ENCODE measurements around the gene BCAR1.
"Not testable (repeated sequence)": the region's sequence is repeated elsewhere in the genome, so short reads cannot be mapped to it uniquely, and the experiment has no call there.

BCAR1 gene

GRCh38 chr16:75251280-75252048 is at the start of gene BCAR1:
Gene BCAR1, minus strand, starts transcription at chr16:75251624. Its CDS starts 142 bp downstream, at chr16:75251482.
- no peak for DNase-seq (ENCODE audit: low read depth)

DNA sequence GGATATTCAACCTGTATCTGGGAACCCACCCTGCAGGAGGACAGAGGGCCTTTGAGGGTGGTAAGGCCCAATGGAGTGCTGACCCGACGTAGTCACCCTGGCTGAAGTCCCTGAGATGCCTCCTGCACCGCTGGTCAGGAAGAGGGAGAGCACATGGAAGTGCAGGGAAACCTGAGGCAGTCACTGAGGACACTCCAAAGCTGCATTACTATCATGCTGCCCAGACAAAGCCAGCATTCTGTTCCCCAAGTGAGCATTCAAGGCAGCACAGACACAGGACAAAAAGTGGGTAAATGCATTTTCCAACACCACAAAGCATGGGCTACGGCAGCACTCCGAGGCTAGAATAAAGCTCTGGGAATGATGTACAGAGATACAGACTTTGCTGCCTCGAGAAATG is 46.8 kb upstream of the BCAR1 start:
- DNase-seq (ENCODE audit: low read depth): no peak

DNA sequence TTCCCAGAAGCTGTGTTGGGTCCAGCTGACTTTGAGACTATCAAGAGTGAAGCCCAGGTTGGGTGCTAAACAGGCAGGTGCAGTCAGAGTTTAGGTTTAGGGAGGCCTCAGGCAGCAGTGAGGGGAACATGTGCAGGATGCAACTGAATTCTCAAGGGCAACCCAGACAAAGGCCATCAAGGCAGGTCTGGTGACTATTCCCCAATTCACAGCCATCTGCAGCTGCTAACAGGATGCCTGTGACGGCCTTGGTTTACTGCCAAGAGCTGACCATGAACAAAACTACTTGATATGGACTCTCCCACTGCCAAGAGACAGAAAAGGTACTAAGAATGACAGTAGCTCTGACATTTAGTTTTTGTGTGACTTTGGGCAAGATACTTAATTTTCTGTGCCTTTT is 45.2 kb upstream of the BCAR1 start:
- no peak for DNase-seq (ENCODE audit: low read depth)

DNA sequence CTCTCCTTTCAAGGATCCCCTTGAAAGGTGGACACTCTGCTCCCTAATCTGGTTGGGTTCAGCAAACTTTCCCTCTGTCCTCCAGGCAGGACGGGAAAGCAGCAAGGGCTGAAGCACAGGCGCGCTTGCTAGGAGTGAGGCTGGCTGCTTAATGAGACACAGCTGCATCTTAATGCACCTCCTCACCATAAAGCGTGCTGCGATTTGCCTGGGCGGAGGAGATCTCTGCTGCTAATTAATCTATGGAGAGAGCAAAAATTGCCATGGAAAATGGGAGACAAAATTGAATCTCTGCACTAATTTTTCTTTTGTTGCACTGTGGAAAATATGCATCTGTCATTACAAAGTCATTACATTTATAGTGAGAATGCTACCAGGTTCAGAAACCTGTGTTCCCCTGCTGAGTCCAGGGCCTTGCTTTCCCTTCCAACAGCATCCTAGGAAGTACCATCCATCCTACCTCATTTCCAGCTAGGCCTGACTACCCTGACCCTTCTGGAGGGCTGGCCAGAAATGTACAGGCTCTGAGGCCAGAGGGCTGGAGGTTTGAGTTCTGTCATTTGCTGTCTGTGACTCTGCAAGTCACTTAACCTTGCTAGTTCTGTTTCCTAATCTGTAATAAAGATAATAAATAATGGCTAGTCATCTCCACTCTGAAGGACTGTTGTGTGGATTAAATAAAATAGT is 43.5 kb upstream of the BCAR1 start:
- no peak for DNase-seq (ENCODE audit: low read depth)

DNA sequence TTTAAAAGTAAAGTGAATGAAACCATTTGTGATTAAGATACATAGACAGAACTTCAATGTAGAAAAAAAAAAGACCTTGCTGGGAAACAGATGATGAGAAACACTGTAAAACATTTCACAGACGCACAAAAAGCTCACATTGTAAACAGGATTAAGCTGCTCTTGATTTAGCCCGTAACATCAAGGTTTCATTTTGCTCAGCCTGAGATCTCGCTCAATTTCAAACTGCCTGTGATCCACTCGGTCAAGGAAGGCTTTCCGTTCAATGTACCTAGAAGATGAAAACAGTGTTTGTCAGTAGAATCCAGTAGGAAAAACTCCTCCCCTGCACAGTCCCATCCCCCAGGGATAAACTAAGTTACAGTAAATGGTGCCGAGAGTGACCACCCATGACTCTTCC is 42.3 kb upstream of the BCAR1 start:
- DNase-seq (ENCODE audit: low read depth): no peak

- no peak for DNase-seq (ENCODE audit: low read depth)
These were observed 41.7 kb upstream of the BCAR1 start for GRCh38 chr16:75293173-75293572.

DNA sequence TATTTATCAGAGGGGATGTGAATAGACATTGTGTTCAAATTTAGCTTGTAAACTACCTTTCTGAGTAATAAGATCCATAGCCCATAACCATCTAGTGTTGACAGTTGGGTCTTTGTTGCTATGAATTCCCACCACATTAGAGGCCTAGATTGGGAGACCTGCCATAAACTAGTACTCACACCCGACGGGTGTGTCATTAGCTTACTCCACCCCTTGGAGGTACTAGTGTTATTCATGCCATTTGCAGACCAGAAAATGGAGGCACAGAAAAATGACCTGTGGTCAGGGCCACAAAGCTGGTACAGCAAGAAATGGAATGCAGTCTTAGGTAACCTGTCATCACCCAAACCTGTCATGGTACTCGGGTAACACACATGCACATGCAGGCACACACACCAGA is 41.3 kb upstream of the BCAR1 start:
- DNase-seq (ENCODE audit: low read depth): no peak

DNA sequence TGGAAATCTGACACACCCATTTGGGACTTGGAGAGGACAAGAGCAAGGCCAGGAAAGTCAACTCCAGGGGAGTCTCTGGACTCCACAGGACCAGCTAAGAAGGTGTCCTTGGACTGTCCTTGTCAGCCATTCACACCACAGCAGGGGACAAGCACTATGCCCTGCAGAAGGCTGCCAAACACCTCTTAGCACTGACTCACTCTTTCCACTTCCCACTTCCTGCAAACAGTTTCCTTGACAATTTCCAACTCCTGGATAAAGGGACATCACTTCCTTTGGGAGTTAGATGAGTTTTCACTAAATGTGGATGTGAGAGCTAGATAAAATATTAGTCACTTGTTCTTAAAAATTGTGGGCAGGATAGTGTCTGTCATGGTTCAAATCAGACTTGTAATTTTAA is 37.8 kb upstream of the BCAR1 start:
- no peak for DNase-seq (ENCODE audit: low read depth)

- DNase-seq (ENCODE audit: low read depth): peak; percentile 97
These were observed 37.2 kb upstream of the BCAR1 start for GRCh38 chr16:75288596-75289120.

- peak; percentile 89 for DNase-seq (ENCODE audit: low read depth)
These were observed 36.8 kb upstream of the BCAR1 start for GRCh38 chr16:75288181-75288580.

- peak; percentile 57 for DNase-seq (ENCODE audit: low read depth)
These were observed 36.3 kb upstream of the BCAR1 start for GRCh38 chr16:75287708-75288107.

- no peak for DNase-seq (ENCODE audit: low read depth)
These were observed 35.0 kb upstream of the BCAR1 start for GRCh38 chr16:75286389-75286788.

DNA sequence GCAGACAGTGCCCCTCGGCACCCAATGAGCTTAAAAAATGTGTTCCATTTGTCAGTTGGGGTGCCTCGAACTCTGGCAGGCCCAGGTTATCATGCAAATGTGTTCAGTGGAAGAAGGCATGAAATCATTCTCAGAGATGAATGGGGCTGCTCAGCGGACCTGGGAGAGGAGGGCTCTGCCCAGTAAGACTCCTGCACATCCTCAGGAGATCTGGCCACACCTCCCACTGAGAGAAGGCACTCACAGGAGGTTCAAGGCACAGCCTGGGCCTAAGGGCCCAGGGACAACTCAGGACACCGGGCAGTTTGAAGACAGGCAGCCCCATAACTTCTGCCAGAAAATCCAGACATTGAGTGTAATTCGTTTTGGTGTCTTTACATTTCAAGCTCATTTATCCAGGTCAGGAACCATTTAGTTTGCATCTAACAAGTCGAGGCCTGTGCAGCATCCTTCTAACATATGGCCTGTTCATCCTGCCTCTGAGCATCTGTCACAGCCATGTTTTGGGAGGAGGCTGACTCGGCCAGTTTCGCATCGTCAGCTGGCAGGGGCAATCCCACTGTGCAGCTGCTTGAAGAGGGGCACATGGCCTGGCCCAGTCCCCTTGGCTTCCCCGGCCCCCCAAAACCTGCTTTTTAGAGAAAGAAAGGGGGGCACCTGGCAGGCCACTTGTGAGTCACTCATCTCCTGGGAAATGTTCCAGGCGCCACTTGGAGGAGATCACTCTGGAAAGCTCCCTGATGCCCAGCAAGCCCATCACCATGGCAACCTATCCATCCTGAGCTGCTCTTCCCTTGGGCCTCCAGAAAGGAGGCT is 31.2 kb upstream of the BCAR1 start:
- DNase-seq (ENCODE audit: low read depth): no peak

GRCh38 chr16:75281826-75282225 is 30.4 kb upstream of the BCAR1 start:
- no peak for DNase-seq (ENCODE audit: low read depth)

GRCh38 chr16:75281009-75281408 is 29.6 kb upstream of the BCAR1 start:
- DNase-seq (ENCODE audit: low read depth): not testable (repeated sequence)

DNA sequence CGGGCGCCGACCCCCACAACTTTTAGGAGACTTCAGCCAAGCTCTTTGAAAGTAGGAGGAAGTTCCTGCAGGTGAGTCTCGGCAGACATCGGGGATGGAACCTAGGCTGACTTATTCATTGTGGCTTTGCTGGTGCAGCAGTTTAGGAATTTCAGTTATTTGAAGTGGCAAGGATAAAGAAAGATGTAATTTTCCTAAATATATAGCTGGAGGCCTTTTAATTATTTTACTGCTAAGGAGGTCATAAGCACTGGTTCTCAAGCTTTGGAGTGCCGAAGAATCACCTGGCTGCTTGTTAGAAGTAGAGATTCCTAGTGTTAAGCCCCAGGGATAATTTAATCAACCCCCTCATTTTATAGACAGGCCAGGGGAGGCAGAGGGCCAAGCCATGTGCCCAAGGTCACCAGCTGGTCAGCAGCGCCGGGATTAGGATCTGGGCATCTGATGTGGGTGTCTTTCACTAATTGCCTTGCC is 28.9 kb upstream of the BCAR1 start:
- DNase-seq (ENCODE audit: low read depth): no peak

GRCh38 chr16:75279305-75279704 is 27.9 kb upstream of the BCAR1 start:
- DNase-seq (ENCODE audit: low read depth): no peak

DNA sequence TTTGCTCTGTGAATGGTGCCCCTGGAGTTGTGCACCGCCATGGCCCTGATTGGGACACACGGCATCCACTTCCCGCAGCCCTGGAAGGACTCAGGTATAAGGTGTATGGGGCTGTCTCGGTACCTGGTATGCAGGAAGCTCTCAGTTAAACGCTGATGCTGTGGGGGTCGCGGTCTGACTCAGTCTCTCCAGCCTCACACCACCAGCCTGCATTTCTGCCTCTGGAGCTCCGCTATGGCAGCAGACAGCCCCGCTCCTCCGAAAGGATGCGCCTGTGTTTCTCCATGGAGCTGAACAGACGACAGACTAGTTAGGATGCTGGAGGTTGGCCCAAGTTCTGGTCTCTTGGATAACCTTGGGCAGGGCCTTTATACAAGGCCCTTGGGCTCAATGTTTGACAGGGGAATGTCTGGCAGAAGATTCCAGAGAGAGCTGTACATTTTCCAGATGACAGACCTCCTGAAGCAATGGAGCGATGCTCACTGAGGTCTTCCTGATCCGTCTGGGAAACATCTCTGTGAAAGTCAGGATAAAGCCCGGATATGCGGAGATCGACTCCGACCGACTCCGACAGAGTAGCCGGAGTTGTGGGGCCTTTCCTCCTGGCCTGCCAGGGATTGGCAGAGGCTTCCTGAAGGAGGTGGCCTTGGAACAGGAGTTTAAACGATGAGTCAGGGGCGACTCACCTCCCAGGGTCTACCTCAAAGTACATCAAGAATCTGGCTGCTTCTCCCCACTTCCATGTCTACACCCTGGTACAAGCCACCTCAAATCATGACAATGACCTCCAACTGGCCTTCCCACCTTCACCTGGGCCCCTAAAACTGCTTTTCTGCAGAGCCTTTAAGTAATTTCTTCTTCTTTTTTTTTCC is 21.9 kb upstream of the BCAR1 start:
- DNase-seq (ENCODE audit: low read depth): no peak

DNA sequence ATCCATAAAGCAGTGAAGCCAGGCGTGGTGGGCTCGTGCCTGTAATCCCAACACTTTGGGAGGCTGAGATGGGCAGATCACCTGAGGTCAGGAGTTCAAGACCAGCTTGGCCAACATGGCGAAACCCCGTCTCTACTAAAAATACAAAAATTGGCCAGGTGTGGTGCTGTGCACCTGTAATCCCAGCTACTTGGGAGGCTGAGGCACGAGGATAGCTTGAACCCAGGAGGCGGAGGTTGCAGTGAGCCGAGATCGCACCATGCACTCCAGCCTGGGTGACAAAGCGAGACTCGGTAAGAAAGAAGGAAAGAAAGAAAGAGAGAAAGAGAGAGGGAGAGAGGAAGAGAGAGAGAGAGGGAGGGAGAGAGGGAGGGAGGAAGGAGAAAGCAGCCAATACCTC is 21.2 kb upstream of the BCAR1 start:
- not testable (repeated sequence) for DNase-seq (ENCODE audit: low read depth)

DNA sequence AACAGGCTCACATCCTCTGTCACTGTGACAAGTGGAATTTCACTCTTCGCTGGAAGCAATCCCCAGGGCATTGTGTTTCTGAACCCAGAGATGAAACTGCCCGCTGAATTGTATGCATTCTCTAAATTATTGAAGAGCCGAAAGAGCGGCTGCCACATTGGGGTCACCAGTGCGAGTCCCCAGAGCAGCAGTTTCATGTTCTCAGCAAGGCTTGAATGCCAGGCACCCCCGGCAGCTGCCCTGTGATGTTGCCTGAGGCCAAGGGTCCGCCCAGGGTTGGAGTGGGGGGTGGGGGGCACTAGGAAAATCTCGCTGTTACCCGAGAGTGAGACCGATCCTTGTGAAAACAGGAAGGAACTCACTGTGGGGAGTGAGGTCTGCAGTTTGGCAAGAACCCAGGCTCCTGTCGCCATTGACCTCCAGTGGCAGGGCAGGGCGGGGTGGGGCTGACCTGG is 20.7 kb upstream of the BCAR1 start:
- DNase-seq (ENCODE audit: low read depth): no peak

DNA sequence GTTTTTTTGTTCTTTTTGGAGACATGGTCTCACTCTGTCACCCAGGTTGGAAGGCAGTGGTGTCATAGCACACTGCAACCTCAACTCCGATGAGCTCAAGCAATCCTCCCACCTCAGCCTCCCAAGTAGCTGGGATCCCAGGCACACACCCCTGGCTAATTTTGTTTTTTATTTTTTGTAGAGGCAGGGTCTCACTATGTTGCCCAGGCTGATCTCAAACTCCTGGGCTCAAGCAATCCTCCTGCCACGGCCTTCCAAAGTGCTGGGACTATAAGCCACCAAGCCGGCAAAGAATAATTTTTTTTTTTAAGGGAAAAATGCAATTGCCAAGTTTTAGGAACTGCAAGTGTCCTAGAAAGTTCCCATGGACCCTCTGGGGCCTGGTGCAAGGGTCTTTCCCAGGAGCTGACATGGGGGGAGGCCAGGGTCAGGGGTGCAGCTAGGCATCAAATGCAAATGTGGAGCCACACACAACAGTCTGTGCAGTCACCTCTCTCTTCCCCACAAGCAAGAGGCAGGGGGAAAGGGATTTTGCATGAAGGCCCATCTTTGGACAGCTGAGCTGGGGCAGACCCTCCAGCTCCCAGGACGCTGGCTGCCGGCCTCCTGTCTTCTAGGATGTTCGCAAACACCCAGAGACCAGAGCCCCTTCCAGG is 20.1 kb upstream of the BCAR1 start:
- DNase-seq (ENCODE audit: low read depth): no peak

Data from CMK (cell line).